ENCODE measurements around the gene RMI1.

DNA sequence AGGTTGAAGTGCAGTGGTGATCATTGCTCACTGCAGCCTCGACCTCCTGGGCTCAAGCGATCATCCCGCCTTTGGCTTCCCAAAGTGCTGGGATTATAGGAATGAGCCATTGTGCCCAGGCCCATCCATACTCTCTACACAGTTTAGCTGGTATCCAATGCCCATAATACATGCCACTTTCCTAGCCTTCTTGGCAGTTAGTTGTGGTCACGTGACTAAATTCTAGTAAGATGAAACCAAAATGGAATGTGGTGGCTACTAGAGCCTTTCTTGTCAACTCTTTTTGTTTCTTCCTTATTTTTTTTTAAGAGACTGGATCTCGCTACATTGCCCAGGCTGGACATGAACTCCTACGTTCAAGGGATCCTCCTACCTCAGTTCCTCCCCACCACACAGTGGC, 44.1 kb upstream of the RMI1 start:
- TF ChIP-seq, protein P1, sequence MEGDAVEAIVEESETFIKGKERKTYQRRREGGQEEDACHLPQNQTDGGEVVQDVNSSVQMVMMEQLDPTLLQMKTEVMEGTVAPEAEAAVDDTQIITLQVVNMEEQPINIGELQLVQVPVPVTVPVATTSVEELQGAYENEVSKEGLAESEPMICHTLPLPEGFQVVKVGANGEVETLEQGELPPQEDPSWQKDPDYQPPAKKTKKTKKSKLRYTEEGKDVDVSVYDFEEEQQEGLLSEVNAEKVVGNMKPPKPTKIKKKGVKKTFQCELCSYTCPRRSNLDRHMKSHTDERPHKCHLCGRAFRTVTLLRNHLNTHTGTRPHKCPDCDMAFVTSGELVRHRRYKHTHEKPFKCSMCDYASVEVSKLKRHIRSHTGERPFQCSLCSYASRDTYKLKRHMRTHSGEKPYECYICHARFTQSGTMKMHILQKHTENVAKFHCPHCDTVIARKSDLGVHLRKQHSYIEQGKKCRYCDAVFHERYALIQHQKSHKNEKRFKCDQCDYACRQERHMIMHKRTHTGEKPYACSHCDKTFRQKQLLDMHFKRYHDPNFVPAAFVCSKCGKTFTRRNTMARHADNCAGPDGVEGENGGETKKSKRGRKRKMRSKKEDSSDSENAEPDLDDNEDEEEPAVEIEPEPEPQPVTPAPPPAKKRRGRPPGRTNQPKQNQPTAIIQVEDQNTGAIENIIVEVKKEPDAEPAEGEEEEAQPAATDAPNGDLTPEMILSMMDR (IDR thresholded peaks at IDR 0.05), result no peak
- TF ChIP-seq POLR2A (IDR thresholded peaks at IDR 0.05; ENCODE audit: low read depth) (no peak), POLR2AphosphoS5 (IDR thresholded peaks at IDR 0.05) (no peak), EP300 (IDR thresholded peaks at IDR 0.05) (no peak)
